Left lung (tissue), 10 donors: ENCODE data around the gene PEA15. TPM values are rescaled to one million over a fixed set of nuclear protein-coding genes. Genes with fewer than 3 reads are reported as not detected.
A peak's percentile ranks its signal among the peaks of the same experiment; 100 is the strongest.

Source experiments
- ATAC-seq: fragments of 200-7000 bp; cut with Tn5 transposase; one replicate; pipeline ENCODE4 v1.9.1; 2020; ENCODE audit warnings: moderate library complexity
- DNase-seq, 4 donors: peaks; one replicate each; pipeline ENCODE4 v3.0.0-alpha.2; 2013 to 2020
- H3K27ac ChIP-seq, 2 donors: fragments of 200-600 bp; sonication (generic) in 1 of 2; one replicate each; pipeline versions ENCODE4 v1.5.0 to v1.8.0; 2020 to 2021
- H3K27me3 ChIP-seq, 2 donors: fragments of 200-600 bp; sonication (generic) in 1 of 2; one replicate each; pipeline versions ENCODE4 v1.5.0 to v1.8.0; 2020 to 2021
- H3K36me3 ChIP-seq, 2 donors: fragments of 200-600 bp; sonication (generic) in 1 of 2; one replicate each; pipeline versions ENCODE4 v1.5.0 to v1.8.0; 2020 to 2021
- H3K4me1 ChIP-seq, 2 donors: fragments of 200-600 bp; one replicate each; pipeline ENCODE4 v1.8.0; 2021
- H3K4me3 ChIP-seq, 2 donors: fragments of 200-600 bp; sonication (generic) in 1 of 2; one replicate each; pipeline versions ENCODE4 v1.5.0 to v1.8.0; 2020 to 2021; ENCODE audit warnings: mild to moderate bottlenecking in 1 of 2
- H3K9me3 ChIP-seq, 2 donors: fragments of 200-600 bp; sonication (generic) in 1 of 2; one replicate each; pipeline versions ENCODE4 v1.5.0 to v1.8.0; 2020 to 2021
- CTCF ChIP-seq, 2 donors: fragments of 200-600 bp; sonication (generic) in 1 of 2; IDR thresholded peaks; one replicate each; pipeline versions ENCODE4 v1.5.0 to v1.8.0; 2021; ENCODE audit warnings: antibody characterized with exemption in 2 of 2
- intact Hi-C, 2 donors: fragments of 100-400 bp; cut with DNase I; formaldehyde crosslinking; loops; one replicate each; pipeline versions ENCODE4 v1.11.2 to v1.14.2; 2022
- polyA plus RNA-seq, 6 donors: library from polyadenylated mRNA; unstranded; fragments of 120-200 nt; gene quantifications; one replicate each; pipeline ENCODE4 v1.2.1, GENCODE V29; 2013; ENCODE audit not compliant: insufficient read length in 6 of 6
- total RNA-seq, 2 donors: library from RNA; stranded (reverse); fragmentation: NEBNext Ultra II Directional; extraction: Animal tissue kit (Norgen Biotek cat#: 25700); gene quantifications; one replicate each; pipeline ENCODE4 v1.2.1, GENCODE V29; 2021
- donor health status: DM: no; HTN: yes; CAD: no.
- donor health status: DM: no; HTN: no; CAD: no.

The PEA15 gene
- total and polyA plus RNA-seq, 8 donors: 131 to 178 (median 144) TPM

GRCh38 chr1:160177667-160178066, 27.5 kb upstream of the PEA15 start:
- no peak for TF ChIP-seq CTCF (IDR thresholded peaks at IDR 0.05)
- Histone ChIP-seq H3K4me3 (no peak overlapping the region), H3K27me3 (no peaks in the 10 kb centered on the region), H3K9me3 (no peaks in the 10 kb centered on the region), H3K4me1 (no peaks in the 10 kb centered on the region), H3K36me3 (no peaks in the 10 kb centered on the region), H3K27ac (no peak overlapping the region)
- intact Hi-C loops: no loop called here
- ATAC-seq (no peak), DNase-seq (no peak)

- H3K36me3 ChIP-seq: no peaks in the 10 kb centered on the region
- H3K27me3 ChIP-seq: no peaks in the 10 kb centered on the region
- ATAC-seq (no peak), DNase-seq (no peak)
- no peak overlapping the region for H3K4me3 ChIP-seq
- no peak overlapping the region for H3K27ac ChIP-seq
- TF ChIP-seq CTCF (IDR thresholded peaks at IDR 0.05): no peak
- H3K9me3 ChIP-seq: no peaks in the 10 kb centered on the region
- no peaks in the 10 kb centered on the region for H3K4me1 ChIP-seq
- intact Hi-C loops: no loop called here
These were observed 26.5 kb upstream of the PEA15 start for GRCh38 chr1:160178731-160179130.

- Histone ChIP-seq H3K4me3 (no peak overlapping the region), H3K27me3 (no peaks in the 10 kb centered on the region), H3K4me1 (no peaks in the 10 kb centered on the region), H3K36me3 (no peaks in the 10 kb centered on the region), H3K27ac (no peak overlapping the region), H3K9me3 (no peaks in the 10 kb centered on the region)
- intact Hi-C loops: no loop called here
- no peak for ATAC-seq
- DNase-seq: no peak
- no peak for TF ChIP-seq CTCF (IDR thresholded peaks at IDR 0.05)
These were observed 25.8 kb upstream of the PEA15 start for GRCh38 chr1:160179336-160179735.

- Histone ChIP-seq H3K27me3 (no peaks in the 10 kb centered on the region), H3K36me3 (no peaks in the 10 kb centered on the region), H3K4me1 (peaks cover 0 to 5% of the 10 kb centered on the region in 2 donors), H3K27ac (no peak overlapping the region), H3K4me3 (no peak overlapping the region), H3K9me3 (no peaks in the 10 kb centered on the region)
- DNase-seq: peak in 1 of 4 donors; percentile 16
- intact Hi-C loops: no loop called here
- no peak for ATAC-seq
- TF ChIP-seq CTCF (IDR thresholded peaks at IDR 0.05): no peak
These were observed 18.9 kb upstream of the PEA15 start for GRCh38 chr1:160186246-160186645.

GRCh38 chr1:160186729-160187128, 18.5 kb upstream of the PEA15 start:
- Histone ChIP-seq H3K9me3 (no peaks in the 10 kb centered on the region), H3K27ac (no peak overlapping the region), H3K27me3 (no peaks in the 10 kb centered on the region), H3K4me1 (peaks cover 0 to 5% of the 10 kb centered on the region in 2 donors), H3K36me3 (no peaks in the 10 kb centered on the region), H3K4me3 (no peak overlapping the region)
- DNase-seq: no peak
- TF ChIP-seq CTCF (IDR thresholded peaks at IDR 0.05): no peak
- intact Hi-C loops: no loop called here
- ATAC-seq: no peak
